NCI-H524 (cell line): ENCODE measurements around the gene NUCKS1.

Source experiments
- DNase-seq, 2 experiments: peaks; one replicate each; lab custom pipeline; 2025; lab: John Stamatoyannopoulos, UW

Gene NUCKS1

DNA sequence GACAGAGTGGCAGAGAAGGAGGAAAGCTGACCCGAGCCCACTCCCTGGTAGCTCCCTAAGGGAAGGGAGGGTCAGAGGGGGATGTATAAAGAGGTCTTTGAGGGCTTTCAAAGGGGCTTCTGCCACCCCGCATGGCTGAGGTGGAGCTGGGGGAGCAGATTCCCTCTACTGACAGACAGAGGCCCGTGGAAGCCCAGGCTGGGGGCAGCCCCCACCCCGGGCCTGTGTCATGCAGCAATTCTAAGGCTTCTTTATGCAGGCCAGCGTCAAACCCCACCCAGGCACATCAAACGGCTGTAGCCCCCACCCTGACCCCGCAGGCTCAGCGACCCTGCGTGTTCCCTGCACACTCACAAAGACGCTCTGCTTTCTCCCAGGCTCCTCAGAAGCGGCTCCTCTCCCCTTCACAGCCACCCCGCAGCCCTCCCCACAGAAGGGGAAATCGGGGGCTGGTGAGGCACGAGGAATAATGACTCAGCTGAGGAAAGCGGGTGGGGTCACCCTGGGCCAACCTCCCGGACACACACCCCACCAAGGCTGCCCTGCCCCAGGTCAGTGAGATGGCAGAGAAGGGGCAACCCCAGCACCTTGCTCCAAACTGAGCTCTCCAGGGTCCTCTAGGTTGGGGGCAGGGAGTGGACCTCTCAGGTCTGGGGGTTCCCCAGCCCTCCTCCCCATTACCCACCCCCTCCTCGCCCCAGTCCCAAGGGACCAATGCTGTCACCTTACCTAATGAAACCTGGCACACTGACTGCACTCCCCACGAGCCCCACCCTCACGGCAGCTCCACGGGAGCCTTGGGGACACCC lies 80.4 kb downstream of the NUCKS1 start:
- no peak for DNase-seq

DNA sequence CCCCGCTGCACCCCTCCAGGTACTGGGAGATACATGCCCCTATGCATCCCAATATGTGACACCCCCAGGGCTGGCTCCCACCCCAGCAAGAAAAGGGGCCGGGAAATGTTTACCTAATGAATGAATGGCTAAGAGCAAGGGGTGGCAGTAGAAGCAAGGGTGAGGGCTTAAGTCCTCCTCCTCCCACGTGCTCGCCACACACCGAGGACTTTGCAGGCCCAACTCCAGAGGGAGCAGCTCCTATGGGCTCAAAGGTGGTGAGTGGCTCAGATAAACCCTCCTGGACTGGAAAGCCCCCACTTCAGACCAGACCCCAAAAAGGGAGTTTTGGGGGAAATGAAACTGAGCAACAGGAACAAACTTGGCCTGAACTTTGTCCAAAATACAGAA lies 81.0 kb downstream of the NUCKS1 start:
- DNase-seq, result no peak

DNA sequence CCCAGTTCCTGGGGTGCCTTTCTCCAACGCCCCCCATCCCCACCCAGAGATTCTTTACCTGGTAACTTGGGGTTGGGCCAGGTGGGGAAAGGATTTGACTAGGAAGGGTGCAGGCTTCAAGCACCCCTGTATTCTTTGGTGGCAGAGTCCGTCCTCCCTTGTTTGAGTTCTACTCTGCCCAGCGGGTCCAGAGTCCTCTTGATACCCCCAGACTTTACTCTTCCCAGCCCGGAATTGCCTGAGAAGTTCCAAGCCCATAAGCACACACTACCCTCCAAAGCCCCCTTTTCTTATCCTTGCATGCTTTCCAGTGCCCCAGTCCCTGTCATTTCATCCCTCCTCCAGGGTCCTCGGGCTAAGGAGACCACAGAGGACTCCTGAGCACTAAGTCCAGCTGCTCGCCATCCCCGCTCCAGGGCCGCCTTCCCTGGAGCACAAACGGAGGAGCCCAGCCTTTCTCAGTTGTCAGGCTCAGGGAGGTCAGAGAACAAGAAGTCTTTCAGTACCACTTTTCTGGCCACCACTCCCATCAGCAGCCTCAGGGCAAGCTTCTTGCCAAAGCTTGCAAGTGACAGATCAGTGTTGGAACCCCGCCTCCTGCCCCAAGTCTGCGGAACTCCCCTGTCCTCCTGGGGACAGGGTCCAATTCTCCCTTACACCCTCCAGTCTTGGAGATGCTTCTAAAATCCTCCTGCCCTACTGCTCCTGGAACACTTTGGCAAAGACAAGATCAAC lies 81.9 kb downstream of the NUCKS1 start:
- no peak for DNase-seq

DNA sequence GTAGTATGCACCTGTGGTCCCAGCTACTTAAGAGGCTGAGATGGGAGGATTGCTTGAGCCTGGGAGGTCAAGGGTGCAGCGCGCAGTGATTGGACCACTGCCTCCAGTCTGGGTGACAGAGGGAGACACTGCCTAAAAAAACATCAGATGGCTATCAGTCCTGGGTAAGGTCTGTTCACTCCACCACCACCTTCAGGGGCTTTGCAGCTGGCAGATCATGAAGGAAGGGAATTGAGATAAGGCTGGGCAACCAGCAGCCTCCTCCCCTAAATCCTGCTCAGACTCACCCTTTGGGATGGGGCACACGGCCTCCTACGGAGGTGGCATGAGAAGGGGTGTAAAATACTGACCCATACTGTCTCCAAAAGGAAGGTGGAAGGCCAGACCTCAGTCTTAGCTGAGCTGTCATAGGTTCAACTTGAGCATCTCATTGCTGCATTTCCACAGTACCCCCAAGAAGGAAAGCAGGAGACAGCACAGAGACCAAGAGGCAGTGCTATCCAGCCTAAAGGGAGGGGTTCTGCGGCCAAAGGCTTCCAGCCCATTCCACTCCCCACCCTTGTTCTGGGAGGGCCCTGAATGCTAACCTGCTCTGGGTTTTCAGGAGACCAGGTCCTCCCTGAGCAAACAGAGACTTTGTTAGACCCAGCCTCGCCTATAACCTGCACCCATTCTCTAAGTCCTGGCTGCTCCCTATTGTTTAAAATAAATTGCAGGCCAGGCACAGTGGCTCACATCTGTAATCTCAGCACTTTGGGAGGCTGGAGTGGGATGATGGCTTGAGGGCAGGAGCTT lies 83.4 kb downstream of the NUCKS1 start:
- no peak for DNase-seq

DNA sequence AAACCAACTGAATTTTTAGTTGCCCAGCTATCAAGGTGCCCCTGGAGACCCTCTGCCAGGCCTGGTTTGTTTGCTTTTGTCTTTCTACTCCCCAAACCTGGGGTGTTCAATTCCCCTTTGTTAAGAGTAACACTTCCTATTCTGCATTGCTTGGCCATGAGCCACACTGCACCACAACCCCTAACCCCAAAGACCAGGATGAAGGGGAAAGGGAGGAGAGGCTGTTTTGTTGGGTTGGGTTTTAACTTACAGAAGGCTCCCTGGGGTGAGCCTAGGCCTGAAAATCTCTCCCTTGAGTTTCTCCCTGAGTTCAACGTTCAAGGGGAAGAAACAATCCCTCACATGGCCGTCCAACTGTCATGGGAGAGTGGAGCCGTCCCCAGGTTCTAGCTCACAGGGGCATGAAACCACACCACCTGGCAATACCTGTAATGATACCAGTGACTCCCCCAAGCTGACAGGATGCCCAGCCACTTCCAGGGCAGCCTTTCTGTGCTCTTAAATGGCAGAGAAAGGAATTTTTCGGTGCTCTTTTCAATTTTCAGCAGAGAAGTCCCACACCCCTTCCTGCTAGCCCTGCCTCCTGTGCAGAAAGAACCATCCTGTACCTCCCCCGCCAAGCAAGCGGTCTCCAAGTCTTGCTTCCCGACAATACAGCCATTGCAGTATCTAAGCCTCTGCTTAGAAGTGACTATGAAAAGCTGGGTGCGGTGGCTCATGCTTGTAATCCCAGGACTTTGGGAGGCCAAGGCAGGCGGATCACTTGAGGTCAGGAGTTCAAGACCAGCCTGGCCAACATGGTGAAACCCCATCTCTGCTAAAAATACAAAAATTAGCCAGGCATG lies 84.6 kb downstream of the NUCKS1 start:
- no peak for DNase-seq

DNA sequence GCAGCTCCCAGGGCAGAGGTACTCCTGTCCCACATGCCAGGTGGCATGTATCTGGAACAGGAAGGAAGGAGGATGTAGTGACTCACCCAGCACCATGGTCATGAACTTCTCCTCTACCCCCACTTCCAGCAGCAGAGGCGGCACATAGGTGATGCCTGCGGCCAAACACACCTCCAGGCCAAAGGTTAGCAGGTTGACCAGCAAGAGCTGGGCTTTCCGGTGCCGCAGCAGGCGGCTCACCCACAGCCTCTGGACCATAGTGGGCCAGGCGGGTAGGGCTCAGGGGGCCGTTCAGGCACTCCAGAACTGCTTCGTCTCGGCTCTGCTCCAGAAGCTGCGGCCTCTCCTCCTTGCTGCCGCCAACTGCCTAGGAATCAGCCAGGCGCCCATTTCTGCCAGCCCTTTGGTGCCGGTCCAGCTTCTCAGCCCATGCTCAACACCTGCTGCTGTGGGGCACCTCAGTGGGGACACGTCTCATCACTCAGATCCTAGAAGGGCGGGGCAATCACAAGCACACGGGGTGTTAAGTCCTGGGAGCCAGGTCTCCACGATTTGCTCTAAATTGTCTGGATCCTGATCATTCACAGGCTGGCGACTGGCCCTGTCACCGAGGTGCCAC lies 85.5 kb downstream of the NUCKS1 start:
- no peak for DNase-seq

DNA sequence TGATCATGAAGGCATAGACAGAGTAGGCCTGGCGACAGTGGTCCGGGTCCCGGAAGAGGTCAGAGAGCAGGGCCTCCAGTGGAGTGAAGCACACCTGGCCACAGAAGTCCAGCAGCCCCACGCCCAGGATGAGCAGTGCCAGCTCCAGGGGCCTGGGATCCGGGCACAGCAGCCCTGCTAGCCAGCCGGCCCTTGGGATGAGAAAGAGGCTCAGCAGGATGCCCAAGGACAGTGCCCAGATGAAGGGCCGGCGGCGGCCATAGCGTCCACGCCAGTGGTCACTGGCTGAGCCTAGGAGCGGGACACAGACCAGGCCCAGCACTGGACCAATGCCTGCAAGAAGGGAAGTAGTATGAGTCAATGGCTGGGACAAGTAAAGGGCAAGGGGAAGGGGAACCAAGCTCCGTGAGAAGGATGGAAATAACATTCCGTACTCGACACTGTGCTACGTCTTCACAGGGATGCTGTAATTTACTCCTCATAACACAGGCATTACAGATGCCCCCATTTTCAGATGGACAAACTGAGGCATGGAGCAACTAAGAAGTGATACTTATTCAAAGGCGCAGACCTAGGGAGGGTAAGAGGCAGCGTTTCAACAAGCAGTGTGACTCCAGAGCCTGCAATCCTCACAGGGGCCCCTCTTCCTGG lies 86.6 kb downstream of the NUCKS1 start:
- no peak for DNase-seq
